GM19025 (cell line): ENCODE data around the gene PNKD.

ENCODE experiments used
- ATAC-seq: cut with Tn5 transposase; IDR thresholded peaks from one replicate; pipeline ENCODE4 v1.9.1; 2021; ENCODE audit warnings: mild to moderate bottlenecking, low read depth, moderate library complexity; ENCODE audit not compliant: unreplicated experiment

Gene PNKD, protein sequence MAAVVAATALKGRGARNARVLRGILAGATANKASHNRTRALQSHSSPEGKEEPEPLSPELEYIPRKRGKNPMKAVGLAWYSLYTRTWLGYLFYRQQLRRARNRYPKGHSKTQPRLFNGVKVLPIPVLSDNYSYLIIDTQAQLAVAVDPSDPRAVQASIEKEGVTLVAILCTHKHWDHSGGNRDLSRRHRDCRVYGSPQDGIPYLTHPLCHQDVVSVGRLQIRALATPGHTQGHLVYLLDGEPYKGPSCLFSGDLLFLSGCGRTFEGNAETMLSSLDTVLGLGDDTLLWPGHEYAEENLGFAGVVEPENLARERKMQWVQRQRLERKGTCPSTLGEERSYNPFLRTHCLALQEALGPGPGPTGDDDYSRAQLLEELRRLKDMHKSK

DNA sequence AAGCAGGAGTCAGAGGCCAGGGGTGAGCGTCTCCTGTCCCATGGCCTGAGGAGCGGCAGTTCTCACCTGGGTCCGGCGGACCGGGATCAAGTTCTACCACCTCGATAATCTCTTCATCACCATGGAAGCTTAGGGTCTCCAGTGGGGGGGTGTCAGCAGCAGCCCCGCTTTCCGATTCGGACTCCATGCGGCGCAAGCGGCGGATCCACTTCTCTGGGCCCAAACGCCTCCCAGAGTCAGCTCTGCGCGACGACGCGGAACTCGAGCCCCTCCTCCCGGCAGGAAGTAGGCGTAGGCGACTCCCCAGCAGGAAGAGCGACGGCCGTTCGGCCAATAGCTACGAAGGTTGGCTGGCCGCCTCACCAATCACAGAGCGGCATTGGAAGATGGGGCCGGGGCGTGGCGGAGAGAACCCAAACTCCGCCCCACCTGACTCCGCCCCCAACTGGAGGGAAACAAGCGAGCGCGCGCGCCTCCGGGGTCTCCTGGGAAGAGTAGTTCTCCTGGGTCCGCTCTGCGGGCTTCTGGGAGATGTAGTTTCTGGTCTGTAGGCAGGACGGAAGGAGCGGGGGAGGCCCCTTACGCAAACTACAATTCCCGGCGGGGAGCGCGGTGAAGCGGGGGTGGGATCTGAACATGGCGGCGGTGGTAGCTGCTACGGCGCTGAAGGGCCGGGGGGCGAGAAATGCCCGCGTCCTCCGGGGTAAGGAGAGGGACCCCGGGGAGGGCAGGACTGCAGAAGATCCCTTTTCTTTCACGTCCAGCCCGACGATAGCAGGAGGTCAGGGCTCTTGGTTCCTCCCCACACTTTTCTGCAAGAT lies at the start of gene PNKD, which contains the start of gene AAMP:
TSS of gene PNKD (plus strand) at position 620 of the 821 bp plus-strand sequence. CDS start at position 637, 17 bp downstream.
TSS of gene AAMP (minus strand) at position 238 of the 821 bp plus-strand sequence. CDS start at position 187, 51 bp downstream.
- peak; percentile 88 for ATAC-seq

DNA sequence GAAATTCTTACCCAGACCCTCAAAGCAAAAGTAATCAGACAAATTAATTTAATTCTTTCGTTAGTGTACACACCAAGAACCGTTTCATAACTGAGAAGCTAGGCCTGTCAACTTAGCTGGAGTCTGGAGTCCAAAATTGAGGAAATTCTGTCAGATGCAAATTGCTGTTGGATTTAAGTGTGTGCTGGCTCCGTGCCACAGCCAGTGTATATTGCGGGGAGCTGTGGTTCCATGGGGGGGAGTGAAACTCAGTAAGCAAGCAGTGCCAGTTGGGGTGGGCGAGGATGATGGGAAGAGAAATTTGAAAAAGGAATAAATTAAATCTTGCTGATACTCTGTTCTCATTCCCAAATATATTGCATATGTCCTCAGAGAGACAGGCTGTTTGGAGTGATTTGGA lies 49.3 kb upstream of the PNKD start:
- ATAC-seq: no peak

DNA sequence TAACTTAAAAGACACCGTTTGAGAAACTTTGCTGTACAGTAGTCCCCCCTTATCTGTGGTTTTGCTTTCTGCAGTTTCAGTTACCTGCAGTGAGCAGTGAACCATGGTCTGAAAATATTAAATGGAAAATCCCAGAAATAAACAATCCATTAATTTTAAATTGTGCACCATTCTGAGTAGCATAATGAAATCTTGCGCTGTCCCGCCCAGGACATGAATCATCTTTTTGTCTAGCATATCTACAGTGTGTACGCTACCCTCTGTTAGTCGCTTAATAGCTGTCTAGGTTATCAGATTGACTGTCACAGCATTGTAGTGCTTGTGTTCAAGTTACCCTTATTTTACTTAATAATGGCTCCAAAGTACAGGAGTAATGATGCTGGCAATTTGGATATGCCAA lies 47.3 kb upstream of the PNKD start:
- no peak for ATAC-seq

DNA sequence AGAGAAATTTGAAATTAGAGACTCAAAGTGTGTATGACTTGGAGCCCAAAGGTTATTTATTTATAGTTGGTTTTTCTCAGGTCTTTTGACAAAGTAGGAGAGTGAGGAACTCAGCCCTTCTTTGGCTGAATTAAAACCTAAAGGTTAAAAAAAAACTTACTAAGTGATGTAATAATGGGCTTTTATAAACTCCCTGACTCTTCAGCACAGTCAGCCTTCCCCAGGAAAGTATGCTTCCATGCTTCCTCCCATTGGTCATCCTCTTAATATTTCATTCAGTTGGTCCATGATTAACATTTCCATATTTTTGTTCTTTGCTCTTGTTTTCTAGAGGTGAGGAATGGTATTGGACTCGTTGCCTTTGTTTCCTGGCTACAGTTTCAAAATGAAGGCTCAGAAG lies 46.1 kb upstream of the PNKD start:
- no peak for ATAC-seq

DNA sequence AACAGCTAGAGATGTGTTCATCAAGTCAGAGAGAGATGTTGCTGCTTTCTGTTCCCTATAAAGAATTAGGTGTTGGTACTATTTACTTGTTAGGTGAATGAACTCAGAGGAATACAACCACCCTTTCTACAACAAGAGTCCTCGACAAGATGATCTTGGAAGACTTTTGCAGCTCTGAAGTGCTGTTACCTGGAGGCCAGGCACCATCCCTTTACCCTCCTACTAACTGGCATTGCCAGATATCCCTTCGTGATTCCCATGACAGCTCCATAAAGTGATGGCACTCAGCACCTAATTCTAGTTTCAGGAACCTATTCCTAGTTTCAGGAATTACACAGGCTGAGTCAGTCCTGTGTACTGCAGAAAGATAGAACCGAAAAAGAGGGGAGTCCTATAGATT lies 43.4 kb upstream of the PNKD start:
- ATAC-seq: no peak

DNA sequence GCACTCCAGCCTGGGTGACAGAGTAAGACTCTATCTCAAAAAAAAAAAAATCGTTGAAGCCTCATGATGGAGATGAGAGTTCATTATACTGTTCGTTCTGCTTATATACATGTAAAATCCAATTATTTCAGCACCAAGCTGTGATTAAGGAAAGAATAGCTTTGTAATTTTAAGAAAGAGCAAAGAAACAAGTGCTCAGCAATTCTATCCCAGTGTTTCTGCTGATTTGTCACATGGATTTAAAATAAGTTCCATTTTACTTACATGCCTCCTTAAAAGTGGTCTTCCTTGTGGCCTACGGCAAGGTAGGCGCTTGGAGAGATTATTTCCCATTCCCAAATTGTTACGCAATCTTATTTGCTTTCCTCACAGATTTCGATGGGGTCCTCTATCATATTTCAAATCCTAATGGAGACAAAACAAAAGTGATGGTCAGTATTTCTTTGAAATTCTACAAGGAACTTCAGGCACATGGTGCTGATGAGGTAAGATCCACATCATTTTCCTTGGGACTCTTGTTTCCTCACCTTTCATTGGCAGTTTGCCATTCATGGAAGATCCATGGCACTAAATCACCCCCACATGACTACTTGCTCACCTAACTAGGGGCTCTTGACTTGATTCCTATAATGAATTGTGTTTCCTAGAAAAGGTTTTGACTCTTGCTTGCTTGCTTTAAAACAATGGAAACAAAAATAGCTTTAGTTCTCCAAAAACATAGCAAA lies 41.8 kb upstream of the PNKD start:
- no peak for ATAC-seq

DNA sequence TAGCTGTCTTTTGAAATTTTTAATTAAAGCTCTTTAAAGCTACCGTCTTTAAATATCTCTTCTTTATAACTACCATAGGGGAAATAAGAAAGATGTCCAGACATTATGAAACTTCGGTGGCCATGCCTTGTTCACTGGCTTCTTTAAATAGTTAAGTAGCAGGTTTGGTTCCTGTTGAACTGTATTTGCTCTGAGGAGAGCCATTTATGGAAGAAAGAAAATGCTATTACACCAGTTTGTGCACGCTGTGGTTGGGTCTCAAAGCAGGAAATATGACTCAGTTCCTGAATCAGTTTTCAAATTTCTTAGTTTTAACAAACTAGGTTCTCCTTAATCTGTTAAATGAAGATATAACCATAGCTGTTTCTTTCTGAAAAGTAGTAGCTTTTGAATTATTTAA lies 41.1 kb upstream of the PNKD start:
- ATAC-seq: peak; percentile 58

DNA sequence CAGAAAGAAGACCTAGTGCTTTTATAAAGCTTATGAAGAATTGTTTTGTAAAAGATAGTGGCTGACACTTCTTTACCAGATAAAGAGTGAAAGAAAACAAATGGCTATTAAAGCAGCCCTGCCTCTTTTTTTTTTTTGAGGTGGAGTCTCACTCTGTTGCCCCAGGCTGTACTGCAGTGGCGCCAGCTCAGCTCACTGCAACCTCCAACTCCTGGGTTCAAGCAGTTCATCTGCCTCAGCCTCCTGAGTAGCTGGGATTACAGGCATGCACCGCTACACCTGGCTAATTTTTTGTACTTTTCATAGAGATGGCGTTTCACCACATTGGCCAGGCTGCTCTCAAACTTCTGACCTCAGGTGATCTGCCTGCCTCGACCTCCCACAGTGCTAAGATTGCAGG lies 40.5 kb upstream of the PNKD start:
- ATAC-seq: no peak

DNA sequence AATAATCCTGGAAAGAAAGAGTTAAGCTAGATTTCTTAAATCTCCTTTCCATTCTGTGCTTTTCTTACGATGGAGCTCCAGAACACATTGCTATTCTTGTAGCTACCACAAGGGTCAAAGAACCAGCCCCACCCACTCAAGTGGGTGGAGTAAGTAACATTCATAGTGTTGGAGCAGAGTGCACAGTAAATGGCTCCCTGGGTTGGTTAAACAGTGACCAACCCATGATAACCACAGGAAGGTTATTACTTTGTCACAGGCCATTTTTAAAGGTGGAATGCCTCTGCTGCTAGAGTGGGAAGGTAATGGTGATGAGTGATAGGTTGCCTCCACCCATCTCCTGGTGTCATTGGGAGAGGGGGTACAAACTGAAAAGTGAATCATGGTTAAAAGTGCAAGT lies 39.4 kb upstream of the PNKD start:
- ATAC-seq: peak; percentile 61

DNA sequence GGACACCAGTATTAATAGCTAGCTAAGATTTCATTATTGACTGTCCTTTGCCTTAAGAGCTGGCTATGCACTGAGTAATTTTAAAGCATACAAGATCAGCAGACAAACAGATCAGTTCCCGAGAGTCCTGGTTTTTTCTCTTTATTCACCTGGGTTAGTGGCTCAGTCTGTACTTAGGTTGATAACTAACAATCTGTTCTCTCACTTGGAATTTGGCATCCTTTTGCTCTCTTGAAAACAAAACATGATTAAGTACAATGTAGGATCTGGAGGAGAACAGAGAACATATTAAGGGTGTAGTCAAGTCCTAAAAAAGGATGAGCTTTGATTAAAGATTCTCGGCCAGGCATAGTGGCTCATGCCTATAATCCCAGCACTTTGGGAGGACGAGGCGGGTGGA lies 36.8 kb upstream of the PNKD start:
- ATAC-seq: no peak

DNA sequence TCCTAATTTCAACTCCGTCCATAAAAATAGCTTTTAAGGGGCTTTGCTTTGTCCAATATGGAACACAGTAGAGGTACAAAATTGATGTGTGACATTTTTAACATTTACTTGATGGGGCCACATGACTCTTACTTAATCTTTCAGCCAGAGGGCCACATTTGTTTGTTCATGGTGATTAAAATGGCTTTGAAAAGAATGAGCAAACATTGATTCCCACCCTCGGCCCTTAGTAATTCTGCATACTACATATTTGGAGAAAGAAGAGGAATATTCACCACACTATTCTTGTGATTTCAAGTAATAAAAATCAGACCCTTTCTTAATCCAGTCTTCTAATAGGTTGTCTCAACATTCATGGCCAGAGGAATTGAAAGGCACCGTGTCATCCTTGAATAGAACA lies 35.8 kb upstream of the PNKD start:
- ATAC-seq: no peak

DNA sequence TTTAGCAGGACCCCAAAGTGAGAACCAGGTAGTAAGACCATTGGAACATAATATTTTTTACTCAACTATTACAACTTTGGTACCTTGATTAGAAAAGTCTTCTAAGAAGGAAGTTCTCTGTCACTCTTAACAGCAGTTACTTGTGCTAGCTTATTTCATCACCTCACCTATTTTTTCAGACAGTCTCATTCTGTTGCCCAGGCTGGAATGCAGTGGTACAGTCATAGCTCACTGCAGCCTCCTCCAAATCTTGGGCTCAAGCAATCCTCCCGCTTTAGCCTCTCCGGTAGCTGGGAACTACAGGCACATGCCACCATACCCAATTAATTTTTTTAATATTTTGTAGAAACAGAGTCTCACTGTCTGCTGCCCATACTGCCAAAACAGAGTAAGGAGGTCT lies 35.3 kb upstream of the PNKD start:
- ATAC-seq: no peak

DNA sequence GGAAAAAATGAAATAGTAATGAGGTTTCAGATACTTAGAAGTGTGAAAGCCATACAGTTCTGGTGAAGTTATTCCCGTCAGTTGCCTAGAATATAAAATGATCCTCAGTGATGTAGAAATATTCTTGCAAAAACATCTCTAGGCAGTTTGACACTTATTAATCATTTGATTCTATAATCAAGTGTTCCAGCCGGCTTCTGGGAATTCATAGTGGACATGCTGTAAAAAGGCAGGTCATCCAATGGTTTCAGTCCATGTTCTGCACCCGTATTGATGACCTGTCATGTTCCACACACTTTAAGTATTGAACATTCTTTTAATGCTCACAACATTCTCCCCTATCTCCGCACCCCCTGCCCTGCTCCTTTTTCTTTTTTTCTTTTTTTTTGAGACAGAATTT lies 33.5 kb upstream of the PNKD start:
- no peak for ATAC-seq

DNA sequence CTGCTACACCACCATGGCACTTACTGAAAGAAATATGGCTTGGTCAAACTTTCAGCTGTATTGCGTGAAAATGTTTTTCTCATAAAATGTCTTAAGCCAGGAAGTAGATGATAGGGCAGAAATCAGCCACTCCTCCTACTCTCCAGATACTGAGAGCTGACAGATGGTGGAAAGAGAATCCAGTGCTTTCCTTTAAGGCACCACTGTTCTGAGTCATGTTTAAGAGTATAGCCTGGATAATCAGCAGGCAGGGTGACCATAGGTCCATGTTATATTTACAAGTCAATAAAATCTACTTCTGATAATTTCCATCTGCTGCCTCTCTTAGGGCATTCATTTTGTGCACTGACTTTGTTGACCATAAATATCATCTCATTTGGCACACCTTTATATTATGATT lies 31.4 kb upstream of the PNKD start:
- no peak for ATAC-seq

DNA sequence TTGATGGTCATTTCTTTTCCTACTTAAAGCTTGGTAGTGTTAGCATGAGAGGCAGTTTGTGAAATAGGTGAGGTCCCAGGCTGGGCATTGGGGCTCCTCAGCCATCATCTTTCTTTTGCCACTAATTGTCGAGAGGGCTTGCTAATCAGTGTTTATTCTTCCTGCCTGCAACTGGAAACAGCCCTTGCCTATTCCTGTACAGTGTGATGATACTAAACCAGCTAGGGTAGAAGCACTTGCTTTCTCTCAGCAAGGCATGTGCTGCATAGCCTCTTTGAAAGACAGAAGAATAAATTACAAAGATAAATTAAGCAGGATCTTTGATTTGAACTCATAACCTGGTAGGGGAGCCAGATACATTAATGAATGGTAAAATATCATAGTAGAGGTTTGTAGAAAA lies 26.1 kb upstream of the PNKD start:
- no peak for ATAC-seq

DNA sequence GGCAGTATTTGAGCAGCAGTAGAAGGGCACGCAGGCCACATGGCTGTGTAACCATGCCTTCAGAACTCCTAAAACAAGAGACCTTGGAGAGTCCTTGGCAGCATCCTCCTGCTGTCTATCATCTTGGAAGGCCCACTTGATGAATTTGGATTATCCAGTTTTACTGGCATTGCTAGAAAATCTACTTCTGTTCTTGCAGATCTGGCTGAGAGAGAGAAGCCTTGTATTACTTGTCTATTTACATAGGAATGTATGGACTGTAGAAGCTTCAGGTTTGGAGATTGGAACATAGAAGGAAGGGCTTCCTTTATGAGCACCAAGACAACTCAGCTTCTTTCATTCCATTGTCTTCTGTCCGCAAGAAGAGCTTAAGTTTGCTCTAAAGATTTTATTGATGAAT lies 25.7 kb upstream of the PNKD start:
- no peak for ATAC-seq

DNA sequence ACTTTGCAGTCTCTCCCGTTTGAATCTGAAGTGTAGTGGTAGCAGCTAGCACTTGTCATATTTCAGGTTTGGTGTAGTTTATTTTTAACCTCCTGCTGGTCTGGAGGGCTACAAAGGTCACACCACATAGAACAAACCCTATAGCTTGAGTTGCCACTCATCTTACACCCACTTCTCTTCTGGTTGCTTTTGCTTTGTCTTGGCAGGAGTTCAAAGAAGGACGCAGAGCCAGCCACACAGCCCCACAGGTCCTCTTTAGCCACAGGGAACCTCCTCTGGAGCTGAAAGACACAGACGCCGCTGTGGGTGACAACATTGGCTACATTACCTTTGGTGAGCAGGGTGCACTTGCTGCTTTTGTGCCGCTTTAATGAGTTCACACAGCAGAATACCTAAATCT lies 25.1 kb upstream of the PNKD start:
- no peak for ATAC-seq

DNA sequence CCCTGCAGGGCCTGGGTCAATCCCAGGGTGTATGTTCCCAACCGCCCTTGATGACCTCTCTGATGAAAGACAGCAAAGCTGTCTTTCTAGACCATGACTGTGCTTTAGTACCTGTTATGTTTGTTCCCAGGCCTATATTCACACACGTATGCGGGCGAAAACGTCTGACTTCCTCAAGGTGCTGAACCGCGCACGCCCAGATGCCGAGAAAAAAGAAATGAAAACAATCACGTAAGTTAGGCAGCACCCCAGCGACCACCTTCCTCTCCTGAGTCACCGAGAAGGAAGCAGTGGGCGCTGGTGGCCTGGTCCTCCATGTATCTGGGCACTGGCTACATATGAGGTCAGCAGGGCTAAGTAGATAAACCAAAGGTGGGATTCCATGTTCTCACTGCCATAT lies 20.6 kb upstream of the PNKD start:
- ATAC-seq: no peak

DNA sequence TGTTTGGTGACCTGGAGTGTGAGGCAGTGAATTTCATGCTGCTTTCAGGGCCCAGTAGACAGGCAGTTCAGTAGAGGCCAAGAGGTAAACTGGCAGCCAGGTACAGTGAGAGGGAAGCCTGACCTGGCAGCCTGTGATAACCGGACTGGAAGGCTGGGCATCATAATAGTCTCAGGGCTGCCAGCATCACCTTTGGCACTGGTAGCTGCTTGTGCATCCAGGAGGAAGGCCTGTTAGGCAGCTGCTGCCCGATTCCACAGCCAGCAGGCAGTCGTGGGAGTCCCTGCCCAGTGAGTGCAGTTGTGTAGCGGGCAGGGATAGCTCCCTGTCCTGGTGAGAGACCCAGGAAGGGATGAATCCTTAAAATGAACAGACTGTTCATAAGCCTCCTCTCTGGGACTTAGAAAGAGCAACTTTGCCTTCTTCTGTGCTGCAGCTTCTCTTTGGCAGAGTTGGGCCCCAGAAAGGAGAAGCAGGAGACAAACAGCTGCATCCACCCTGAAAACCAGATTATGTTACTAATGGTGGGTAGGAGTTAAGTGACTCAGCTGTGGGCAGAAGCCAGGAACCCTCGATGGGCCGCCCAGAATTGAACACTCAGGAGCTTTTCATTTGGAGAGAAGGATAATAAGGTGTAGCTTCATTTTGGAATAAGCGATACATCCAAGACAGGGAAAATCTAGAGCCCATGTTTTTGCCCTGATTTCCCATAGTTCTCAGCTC lies 17.6 kb upstream of the PNKD start:
- ATAC-seq: no peak

DNA sequence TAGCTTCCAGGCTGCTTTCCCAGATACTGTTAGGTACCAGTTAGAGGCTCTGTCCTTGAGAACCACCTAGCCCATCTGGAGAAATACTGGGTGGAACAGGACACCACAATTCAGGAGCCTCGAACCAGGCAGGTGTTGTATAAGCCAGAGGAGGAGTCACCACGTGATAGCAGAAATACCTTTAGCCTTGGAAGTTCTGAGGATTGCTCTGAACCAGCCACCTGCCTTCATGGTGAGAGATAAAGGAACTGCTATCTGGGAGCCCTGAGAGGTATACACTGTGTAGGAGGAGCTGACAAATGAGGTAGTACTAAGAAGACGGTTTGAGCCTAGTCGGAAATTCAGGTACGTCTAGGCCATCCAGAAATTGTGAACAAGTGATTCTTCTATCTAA lies 17.1 kb upstream of the PNKD start:
- ATAC-seq: no peak

DNA sequence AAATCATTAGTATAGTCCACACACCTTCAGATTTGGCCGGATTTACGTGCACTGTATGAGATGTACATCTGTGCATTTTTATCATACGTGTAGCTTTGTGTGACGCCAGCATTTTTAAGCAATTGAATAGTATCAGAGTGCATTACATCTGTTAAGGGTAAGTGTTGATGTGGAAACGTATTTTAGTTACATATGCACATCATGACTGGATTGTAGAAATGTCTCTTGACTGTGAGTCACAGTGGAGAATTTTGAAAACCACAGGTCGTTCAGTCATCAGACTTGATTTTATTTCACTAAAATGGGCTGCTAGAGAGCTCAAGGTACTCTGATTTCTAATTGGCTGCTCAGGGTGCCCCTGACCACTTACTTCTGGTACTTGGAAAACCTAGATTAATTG lies 14.9 kb upstream of the PNKD start:
- no peak for ATAC-seq
